Keratinocyte (primary cell): ENCODE data around the gene CX3CR1.

Source experiments
- CTCF ChIP-seq, 3 experiments: IDR thresholded peaks in 1 of 3; conservative IDR thresholded peaks in 1 of 3; optimal IDR thresholded peaks in 1 of 3; 2 replicates in 2 of 3; 3 replicates in 1 of 3; pipeline versions ENCODE3 to v1.5.1; 2011; ENCODE audit warnings: low read length in 3 of 3, mild to moderate bottlenecking in 3 of 3, moderate library complexity in 2 of 3, control low read depth in 1 of 3, inconsistent platforms in 1 of 3; ENCODE audit not compliant: insufficient read depth in 2 of 3; ENCODE audit errors: extremely low read depth in 1 of 3
- EZH2 ChIP-seq: IDR thresholded peaks from one replicate; pipeline ENCODE4 v1.6.1; 2012; ENCODE audit warnings: inconsistent platforms, mild to moderate bottlenecking, low read length, moderate library complexity

GRCh38 chr3:39222939-39223338 is 56.9 kb downstream of the CX3CR1 start:
- TF ChIP-seq CTCF (optimal IDR thresholded peaks at IDR 0.05 in 1 of 3, IDR thresholded peaks at IDR 0.05 in 1 of 3, conservative IDR thresholded peaks at IDR 0.05 in 1 of 3; ENCODE audit: extremely low read depth in 1 of 3, insufficient read depth in 2 of 3, low read length in 3 of 3) (no peak), EZH2 (no peak)
